WTC11 (cell line): Measurements from ENCODE around the gene PPP6R3.

ENCODE experiments used
- ATF2 ChIP-seq: sonication (generic); formaldehyde crosslinking; IDR thresholded peaks from 2 replicates; pipeline ENCODE4 v1.8.1; 2022; ENCODE audit warnings: low read depth, missing genetic modification reagents, borderline replicate concordance
- CBFB ChIP-seq: sonication (generic); formaldehyde crosslinking; IDR thresholded peaks from 2 replicates; pipeline ENCODE4 v1.8.1; 2022; ENCODE audit warnings: mild to moderate bottlenecking, low read depth, missing genetic modification reagents
- CREB1 ChIP-seq: sonication (generic); formaldehyde crosslinking; IDR thresholded peaks from 2 replicates; pipeline ENCODE4 v1.8.0; 2023; ENCODE audit warnings: mild to moderate bottlenecking, missing genetic modification reagents
- CTCF ChIP-seq: fragments of 200-600 bp; IDR thresholded peaks from 2 replicates; pipeline ENCODE4 v1.8.0; 2022; ENCODE audit warnings: antibody characterized with exemption
- E2F4 ChIP-seq: sonication (generic); formaldehyde crosslinking; IDR thresholded peaks from 2 replicates; pipeline ENCODE4 v1.8.1; 2022; ENCODE audit warnings: low read depth, mild to moderate bottlenecking, moderate library complexity, missing genetic modification reagents, borderline replicate concordance
- HMGXB4 ChIP-seq: sonication (generic); formaldehyde crosslinking; IDR thresholded peaks from 2 replicates; pipeline ENCODE4 v1.8.1; 2023; ENCODE audit warnings: mild to moderate bottlenecking, moderate library complexity, missing genetic modification reagents
- IRF2 ChIP-seq: sonication (generic); formaldehyde crosslinking; IDR thresholded peaks from 2 replicates; pipeline ENCODE4 v1.8.0; 2022; ENCODE audit warnings: low read depth, missing genetic modification reagents, borderline replicate concordance
- NFE2L1 ChIP-seq: sonication (generic); formaldehyde crosslinking; IDR thresholded peaks from 2 replicates; pipeline ENCODE4 v1.8.1; 2023; ENCODE audit warnings: missing genetic modification reagents
- NR3C1 ChIP-seq: sonication (generic); formaldehyde crosslinking; conservative IDR thresholded peaks from 2 replicates; pipeline ENCODE4 v1.8.1; 2023; ENCODE audit warnings: low read depth, mild to moderate bottlenecking, missing genetic modification reagents
- ZNF263 ChIP-seq: sonication (generic); formaldehyde crosslinking; IDR thresholded peaks from 2 replicates; pipeline ENCODE4 v1.8.1; 2022; ENCODE audit warnings: low read depth, mild to moderate bottlenecking, moderate library complexity, missing genetic modification reagents

- TF ChIP-seq ZNF263 (no peak), CTCF (no peak), CBFB (CRISPR knock-in tag) (no peak), CREB1 (CRISPR knock-in tag) (no peak), NR3C1 (no peak), IRF2 (no peak), NFE2L1 (CRISPR knock-in tag) (no peak), HMGXB4 (CRISPR knock-in tag) (no peak), ATF2 (CRISPR knock-in tag) (no peak), E2F4 (CRISPR knock-in tag) (no peak)
Observed at GRCh38 chr11:68545796-68546195, 85.2 kb downstream of the PPP6R3 start.
